ENCODE data around the gene DBP. TPM values are rescaled to one million over a fixed set of nuclear protein-coding genes. Genes with fewer than 3 reads are reported as not detected.

DBP gene
- total and polyA plus RNA-seq, 2 of the 13 experiments (the other 11 are each of a cell fraction or from before 2014, with no cell fraction given), result 1.7 to 5.8 TPM

DNA sequence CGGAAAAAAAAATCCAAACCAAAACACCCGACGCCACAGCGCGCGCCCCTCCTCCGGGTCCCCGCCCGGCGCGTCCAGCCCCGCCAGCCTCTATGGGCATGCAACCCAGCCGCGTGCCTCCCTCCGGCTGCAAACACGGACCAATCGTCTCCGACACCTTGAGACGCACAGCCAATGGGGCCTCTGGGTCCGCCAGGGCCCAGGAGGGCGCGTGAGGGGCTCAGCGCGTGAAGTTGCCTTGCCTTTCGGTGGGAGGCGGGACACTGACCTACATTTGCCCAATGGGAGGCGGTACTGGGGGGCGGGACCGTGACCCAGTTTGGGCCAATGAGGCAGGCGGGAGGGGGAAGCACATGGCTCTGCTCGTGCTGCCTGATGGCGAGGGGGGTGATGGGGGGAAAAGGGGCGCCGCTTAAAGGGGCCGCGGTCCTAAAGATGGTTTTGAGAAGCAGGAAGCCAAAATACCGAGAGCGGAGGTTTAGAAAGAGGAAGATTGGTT is 319 bp upstream of the DBP start (continued):
- no peak for TF ChIP-seq ZNF747 (CRISPR knock-in tag; IDR thresholded peaks at IDR 0.05; ENCODE audit: borderline replicate concordance)
- TF ChIP-seq TOPORS (CRISPR knock-in tag; IDR thresholded peaks at IDR 0.05), result no peak
- peak; percentile 22 for TF ChIP-seq ZNF781 (CRISPR knock-in tag; IDR thresholded peaks at IDR 0.05; ENCODE audit: borderline replicate concordance, not compliant biosample characterization)
- TF ChIP-seq, protein P1, sequence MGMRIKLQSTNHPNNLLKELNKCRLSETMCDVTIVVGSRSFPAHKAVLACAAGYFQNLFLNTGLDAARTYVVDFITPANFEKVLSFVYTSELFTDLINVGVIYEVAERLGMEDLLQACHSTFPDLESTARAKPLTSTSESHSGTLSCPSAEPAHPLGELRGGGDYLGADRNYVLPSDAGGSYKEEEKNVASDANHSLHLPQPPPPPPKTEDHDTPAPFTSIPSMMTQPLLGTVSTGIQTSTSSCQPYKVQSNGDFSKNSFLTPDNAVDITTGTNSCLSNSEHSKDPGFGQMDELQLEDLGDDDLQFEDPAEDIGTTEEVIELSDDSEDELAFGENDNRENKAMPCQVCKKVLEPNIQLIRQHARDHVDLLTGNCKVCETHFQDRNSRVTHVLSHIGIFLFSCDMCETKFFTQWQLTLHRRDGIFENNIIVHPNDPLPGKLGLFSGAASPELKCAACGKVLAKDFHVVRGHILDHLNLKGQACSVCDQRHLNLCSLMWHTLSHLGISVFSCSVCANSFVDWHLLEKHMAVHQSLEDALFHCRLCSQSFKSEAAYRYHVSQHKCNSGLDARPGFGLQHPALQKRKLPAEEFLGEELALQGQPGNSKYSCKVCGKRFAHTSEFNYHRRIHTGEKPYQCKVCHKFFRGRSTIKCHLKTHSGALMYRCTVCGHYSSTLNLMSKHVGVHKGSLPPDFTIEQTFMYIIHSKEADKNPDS (CRISPR knock-in tag; IDR thresholded peaks at IDR 0.05), result 0 out of 2 replicates have a peak, but pooled peaks have one; percentile 27
- peak; percentile 19; the same call in 1 of the 2 replicates for TF ChIP-seq NCOR1 (IDR thresholded peaks at IDR 0.05; ENCODE audit: borderline replicate concordance, low read length)
- TF ChIP-seq DBP (CRISPR knock-in tag; IDR thresholded peaks at IDR 0.05; ENCODE audit: not compliant biosample characterization), result no peak
- TF ChIP-seq KLF15 (CRISPR knock-in tag; IDR thresholded peaks at IDR 0.05; ENCODE audit: borderline replicate concordance), result no peak; the same call in 1 of the 2 replicates
- no peak for TF ChIP-seq ZNF552 (CRISPR knock-in tag; IDR thresholded peaks at IDR 0.05; ENCODE audit: borderline replicate concordance)
- TF ChIP-seq ZNF224 (CRISPR knock-in tag; IDR thresholded peaks at IDR 0.05), result no peak
- TF ChIP-seq SIN3B (IDR thresholded peaks at IDR 0.05; ENCODE audit: low read length), result no peak
- peak; percentile 80 for TF ChIP-seq MEF2D (CRISPR knock-in tag; IDR thresholded peaks at IDR 0.05)
- no peak for TF ChIP-seq ZNF432 (CRISPR knock-in tag; IDR thresholded peaks at IDR 0.05; ENCODE audit: borderline replicate concordance)
- TF ChIP-seq, protein P2, sequence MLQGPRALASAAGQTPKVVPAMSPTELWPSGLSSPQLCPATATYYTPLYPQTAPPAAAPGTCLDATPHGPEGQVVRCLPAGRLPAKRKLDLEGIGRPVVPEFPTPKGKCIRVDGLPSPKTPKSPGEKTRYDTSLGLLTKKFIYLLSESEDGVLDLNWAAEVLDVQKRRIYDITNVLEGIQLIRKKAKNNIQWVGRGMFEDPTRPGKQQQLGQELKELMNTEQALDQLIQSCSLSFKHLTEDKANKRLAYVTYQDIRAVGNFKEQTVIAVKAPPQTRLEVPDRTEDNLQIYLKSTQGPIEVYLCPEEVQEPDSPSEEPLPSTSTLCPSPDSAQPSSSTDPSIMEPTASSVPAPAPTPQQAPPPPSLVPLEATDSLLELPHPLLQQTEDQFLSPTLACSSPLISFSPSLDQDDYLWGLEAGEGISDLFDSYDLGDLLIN (CRISPR knock-in tag; IDR thresholded peaks at IDR 0.05; ENCODE audit: borderline replicate concordance), result no peak
- TF ChIP-seq HIVEP1 (CRISPR knock-in tag; IDR thresholded peaks at IDR 0.05), result peak; percentile 81
- no peak for TF ChIP-seq PAX8 (CRISPR knock-in tag; IDR thresholded peaks at IDR 0.05; ENCODE audit: borderline replicate concordance)
- TF ChIP-seq, protein P3, sequence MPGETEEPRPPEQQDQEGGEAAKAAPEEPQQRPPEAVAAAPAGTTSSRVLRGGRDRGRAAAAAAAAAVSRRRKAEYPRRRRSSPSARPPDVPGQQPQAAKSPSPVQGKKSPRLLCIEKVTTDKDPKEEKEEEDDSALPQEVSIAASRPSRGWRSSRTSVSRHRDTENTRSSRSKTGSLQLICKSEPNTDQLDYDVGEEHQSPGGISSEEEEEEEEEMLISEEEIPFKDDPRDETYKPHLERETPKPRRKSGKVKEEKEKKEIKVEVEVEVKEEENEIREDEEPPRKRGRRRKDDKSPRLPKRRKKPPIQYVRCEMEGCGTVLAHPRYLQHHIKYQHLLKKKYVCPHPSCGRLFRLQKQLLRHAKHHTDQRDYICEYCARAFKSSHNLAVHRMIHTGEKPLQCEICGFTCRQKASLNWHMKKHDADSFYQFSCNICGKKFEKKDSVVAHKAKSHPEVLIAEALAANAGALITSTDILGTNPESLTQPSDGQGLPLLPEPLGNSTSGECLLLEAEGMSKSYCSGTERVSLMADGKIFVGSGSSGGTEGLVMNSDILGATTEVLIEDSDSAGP (CRISPR knock-in tag; IDR thresholded peaks at IDR 0.05; ENCODE audit: borderline replicate concordance), result peak; percentile 100
- no peak for TF ChIP-seq CHD4 (IDR thresholded peaks at IDR 0.05; ENCODE audit: borderline replicate concordance, low read length)
- no peak for TF ChIP-seq MED13 (CRISPR knock-in tag; IDR thresholded peaks at IDR 0.05)
- peak; percentile 70; the same call in 1 of the 2 replicates for TF ChIP-seq ZNF639 (CRISPR knock-in tag; conservative IDR thresholded peaks at IDR 0.05)
- peak; percentile 72 for TF ChIP-seq ZNF501 (CRISPR knock-in tag; IDR thresholded peaks at IDR 0.05)

Data from HepG2 (cell line).